GM18951 (cell line): ENCODE measurements around the gene MYPOP.
A peak's percentile ranks its signal among the peaks of the same experiment; 100 is the strongest.
"Not testable (repeated sequence)": the region's sequence is repeated elsewhere in the genome, so short reads cannot be mapped to it uniquely, and the experiment has no call there.

Experiments used
- POLR2A ChIP-seq: IDR thresholded peaks from 4 replicates; pipeline ENCODE4 v1.6.1; 2011; ENCODE audit warnings: mild to moderate bottlenecking; ENCODE audit not compliant: insufficient read length, insufficient read depth; ENCODE audit errors: extremely low read depth
- in situ Hi-C: fragments of 300-500 bp; cut with MboI; formaldehyde crosslinking; loops from one replicate; pipeline ENCODE4 v1.12.0; 2022; ENCODE audit warnings: low sequenced_read_pairs, mixed read lengths, inconsistent platforms; ENCODE audit not compliant: unreplicated experiment

MYPOP gene

GRCh38 chr19:45900738-45901431, 1.5 kb downstream of the MYPOP start:
- no peak for TF ChIP-seq POLR2A
- in situ Hi-C loops, result no loop called here

- in situ Hi-C loops, result no loop called here
- TF ChIP-seq POLR2A, result no peak
Measured at GRCh38 chr19:45899919-45900589, 2.4 kb downstream of the MYPOP start.

GRCh38 chr19:45899253-45899652, 3.2 kb downstream of the MYPOP start:
- no peak for TF ChIP-seq POLR2A
- in situ Hi-C loops, result no loop called here

- in situ Hi-C loops, result no loop called here
- TF ChIP-seq POLR2A, result no peak
Measured at GRCh38 chr19:45897261-45897812, 5.1 kb downstream of the MYPOP start.

- in situ Hi-C loops, result not testable (repeated sequence)
Measured at GRCh38 chr19:45895983-45896599, 6.3 kb downstream of the MYPOP start.

GRCh38 chr19:45895519-45895972, 6.9 kb downstream of the MYPOP start:
- in situ Hi-C loops, result no loop called here
- no peak for TF ChIP-seq POLR2A

- no peak for TF ChIP-seq POLR2A
- in situ Hi-C loops, result no loop called here
Measured at GRCh38 chr19:45890877-45891276, 11.5 kb downstream of the MYPOP start.

- in situ Hi-C loops, result no loop called here
- TF ChIP-seq POLR2A, result no peak
Measured at GRCh38 chr19:45889210-45889885, 13.1 kb downstream of the MYPOP start.

GRCh38 chr19:45887200-45887710, 15.2 kb downstream of the MYPOP start:
- in situ Hi-C loops, result no loop called here
- TF ChIP-seq POLR2A, result no peak

GRCh38 chr19:45886427-45887199, 15.8 kb downstream of the MYPOP start:
- TF ChIP-seq POLR2A, result peak; percentile 62

GRCh38 chr19:45885556-45886426, 16.6 kb downstream of the MYPOP start, which contains the start of gene IRF2BP1:
TSS of gene IRF2BP1 (minus strand) at chr19:45886141. CDS start at chr19:45885774, 367 bp downstream.
- in situ Hi-C loops, result no loop called here
- peak; percentile 74 for TF ChIP-seq POLR2A

More at GRCh38 chr19:45886427-45887199, 15.8 kb downstream of the MYPOP start:
- in situ Hi-C loops, result no loop called here
